Adipocyte (in vitro differentiated cells): ENCODE data around the gene CFAP107.
"Not testable (repeated sequence)": the region's sequence is repeated elsewhere in the genome, so short reads cannot be mapped to it uniquely, and the experiment has no call there.

ENCODE experiments used
- DNase-seq: peaks from one replicate; pipeline ENCODE4 v3.0.0-alpha.2; 2015; ENCODE audit warnings: low read depth
- H3K27me3 ChIP-seq: replicated peaks from 2 replicates; pipeline ENCODE4 v1.7.0; 2013; ENCODE audit warnings: mild to moderate bottlenecking, low read length, moderate library complexity; ENCODE audit not compliant: control insufficient read depth, insufficient read depth
- H3K36me3 ChIP-seq: 2 replicates; pipeline ENCODE4 v1.7.0; 2013; ENCODE audit warnings: low read length, mild to moderate bottlenecking, moderate library complexity; ENCODE audit not compliant: control insufficient read depth, insufficient read depth, severe bottlenecking
- H3K4me1 ChIP-seq: 2 replicates; pipeline ENCODE4 v1.7.0; 2013; ENCODE audit warnings: mild to moderate bottlenecking, low read length, moderate library complexity; ENCODE audit not compliant: control insufficient read depth, insufficient read depth
- H3K4me3 ChIP-seq: 2 replicates; pipeline ENCODE4 v1.7.0; 2013; ENCODE audit warnings: mild to moderate bottlenecking, low read length, moderate library complexity
- H3K9ac ChIP-seq: 2 replicates; pipeline ENCODE4 v1.7.0; 2013; ENCODE audit warnings: mild to moderate bottlenecking, low read length, moderate library complexity
- H3K9me3 ChIP-seq: 2 replicates; pipeline ENCODE4 v1.7.0; 2013; ENCODE audit warnings: mild to moderate bottlenecking, low read length, moderate library complexity; ENCODE audit not compliant: control insufficient read depth

The CFAP107 gene

DNA sequence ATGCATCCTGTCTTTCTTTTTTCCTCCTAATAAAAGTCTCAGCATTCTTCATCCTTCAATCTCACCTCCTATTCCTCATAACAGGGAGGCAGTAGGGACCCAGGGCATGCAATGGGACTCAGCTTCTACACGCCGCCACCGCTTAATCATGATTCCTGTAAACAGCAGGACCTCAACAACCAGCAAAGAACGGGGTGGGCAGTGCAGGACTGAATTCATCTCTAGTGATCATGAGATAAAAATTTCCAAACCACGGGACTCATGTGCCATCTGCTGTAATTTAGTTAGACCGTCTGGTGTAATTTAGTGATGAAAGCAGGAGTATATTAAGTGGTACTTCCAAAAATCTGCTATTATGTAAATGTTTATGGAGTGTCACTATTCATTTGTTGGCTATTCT, 32.9 kb downstream of the CFAP107 start:
- H3K27me3 ChIP-seq, result peaks cover 9% of the 10 kb centered on the region
- H3K9me3 ChIP-seq, result peaks cover 8% of the 10 kb centered on the region
- H3K4me1 ChIP-seq, result no peaks in the 10 kb centered on the region
- no peak for DNase-seq
- no peak overlapping the region for H3K9ac ChIP-seq
- H3K36me3 ChIP-seq, result no peaks in the 10 kb centered on the region
- H3K4me3 ChIP-seq, result no peak overlapping the region

DNA sequence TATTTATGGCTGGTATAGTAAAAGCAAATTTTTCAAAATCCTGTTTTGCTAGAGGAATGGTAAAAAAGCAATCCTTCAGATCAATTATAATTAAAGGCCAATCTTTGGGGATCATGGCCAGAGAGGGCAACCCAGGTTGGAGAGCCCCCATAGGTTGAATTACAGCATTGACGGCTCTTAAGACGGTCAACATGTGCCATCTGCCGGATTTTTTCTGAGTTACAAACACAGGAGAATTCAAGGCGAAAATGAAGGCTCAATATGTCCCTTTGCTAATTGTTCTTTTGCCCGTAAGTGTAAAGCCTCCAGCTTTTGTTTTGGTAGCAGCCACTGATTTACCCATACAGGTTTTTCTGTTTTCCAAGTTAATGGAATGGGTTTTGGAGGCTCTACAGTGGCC, 35.5 kb downstream of the CFAP107 start:
- not testable (repeated sequence) for H3K9ac ChIP-seq, H3K36me3 ChIP-seq, DNase-seq, H3K4me3 ChIP-seq, H3K27me3 ChIP-seq, H3K4me1 ChIP-seq
- peaks cover 11% of the 10 kb centered on the region for H3K9me3 ChIP-seq

DNA sequence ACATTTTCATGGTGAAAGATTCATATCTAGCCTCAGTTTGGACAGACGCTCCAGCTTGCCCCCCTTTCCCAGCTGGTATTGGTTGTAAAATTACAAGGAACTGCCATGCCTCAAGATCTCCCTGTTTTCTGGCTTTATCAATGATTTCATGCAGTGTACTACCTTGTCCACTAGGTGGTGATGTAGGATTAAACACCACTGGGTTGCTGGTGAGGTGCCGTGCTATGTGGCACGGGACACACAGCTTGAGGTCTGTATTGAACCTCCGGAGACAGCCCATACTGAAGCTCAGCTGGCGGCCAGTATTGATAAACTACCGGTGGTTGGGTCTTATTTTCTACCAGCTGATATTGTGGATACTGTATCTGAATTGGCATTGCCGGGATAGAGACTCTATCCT, 37.8 kb downstream of the CFAP107 start:
- not testable (repeated sequence) for H3K9ac ChIP-seq, H3K27me3 ChIP-seq, H3K36me3 ChIP-seq, H3K4me1 ChIP-seq, H3K4me3 ChIP-seq, DNase-seq
- peaks cover 11% of the 10 kb centered on the region for H3K9me3 ChIP-seq

DNA sequence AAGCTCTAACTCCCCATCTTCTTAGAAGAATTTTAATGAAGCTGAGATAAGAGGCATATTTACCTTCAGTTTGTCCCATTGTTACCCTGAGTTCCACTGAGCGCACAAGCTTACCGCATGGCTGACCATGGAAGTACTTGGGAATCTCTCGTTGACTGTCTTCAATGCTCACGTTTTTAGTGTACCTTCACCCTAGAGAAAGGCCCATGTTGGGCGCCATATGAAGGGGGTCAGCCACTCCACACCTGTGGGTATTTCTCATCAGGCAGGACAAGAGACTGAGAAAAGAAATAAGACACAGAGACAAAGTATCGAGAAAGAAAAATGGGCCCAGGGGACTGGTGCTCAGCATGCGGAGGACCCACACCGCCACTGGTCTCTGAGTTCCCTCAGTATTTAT, 38.7 kb downstream of the CFAP107 start:
- not testable (repeated sequence) for H3K4me1 ChIP-seq, H3K27me3 ChIP-seq, DNase-seq, H3K36me3 ChIP-seq, H3K4me3 ChIP-seq, H3K9ac ChIP-seq
- H3K9me3 ChIP-seq, result peaks cover 11% of the 10 kb centered on the region

- H3K36me3 ChIP-seq, H3K9ac ChIP-seq, DNase-seq, H3K9me3 ChIP-seq, H3K27me3 ChIP-seq, H3K4me3 ChIP-seq, H3K4me1 ChIP-seq: not testable (repeated sequence)
Measured at GRCh38 chr1:12791097-12791496, 45.1 kb downstream of the CFAP107 start, which contains the start of gene PRAMEF1. TSS of gene PRAMEF1 (plus strand) at chr1:12791397. CDS start at chr1:12793228, 1,831 bp downstream.

GRCh38 chr1:12798911-12799310, 52.9 kb downstream of the CFAP107 start:
- Histone ChIP-seq H3K9ac (no peak overlapping the region), H3K36me3 (no peaks in the 10 kb centered on the region), H3K9me3 (no peaks in the 10 kb centered on the region), H3K4me3 (no peak overlapping the region), H3K4me1 (no peaks in the 10 kb centered on the region), H3K27me3 (no peaks in the 10 kb centered on the region)
- no peak for DNase-seq

DNA sequence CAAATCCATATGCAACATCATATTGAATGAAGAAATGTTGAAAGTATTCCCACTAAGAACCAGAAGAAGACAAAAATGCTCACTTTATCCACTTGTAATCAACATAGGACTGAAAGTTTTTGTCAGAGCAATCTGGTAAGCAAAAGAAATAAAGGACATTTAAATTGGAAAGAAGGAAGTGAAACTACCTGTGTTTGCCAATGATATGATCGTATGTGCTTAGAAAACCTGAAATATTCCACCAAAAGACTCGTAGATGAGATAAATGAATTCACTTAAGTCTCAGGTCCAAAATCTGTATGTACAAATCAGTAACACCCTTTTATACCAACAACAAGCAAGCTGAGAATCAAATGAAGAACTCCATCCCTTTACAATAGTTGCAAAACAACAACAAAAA, 53.7 kb downstream of the CFAP107 start:
- Histone ChIP-seq H3K36me3 (no peaks in the 10 kb centered on the region), H3K27me3 (no peaks in the 10 kb centered on the region)
- no peak for DNase-seq

GRCh38 chr1:12809933-12810332, 63.9 kb downstream of the CFAP107 start:
- H3K4me3 ChIP-seq, result no peak overlapping the region
- no peak for DNase-seq
- H3K36me3 ChIP-seq, result no peaks in the 10 kb centered on the region
- H3K4me1 ChIP-seq, result no peaks in the 10 kb centered on the region
- H3K9me3 ChIP-seq, result peaks cover 6% of the 10 kb centered on the region
- no peaks in the 10 kb centered on the region for H3K27me3 ChIP-seq
- H3K9ac ChIP-seq, result no peak overlapping the region

More for the DNA sequence above, 53.7 kb downstream of the CFAP107 start:
- Histone ChIP-seq H3K4me1 (no peaks in the 10 kb centered on the region), H3K9me3 (peaks cover 3% of the 10 kb centered on the region), H3K4me3 (no peak overlapping the region), H3K9ac (no peak overlapping the region)

GRCh38 chr1:12810691-12811408, 64.8 kb downstream of the CFAP107 start:
- H3K4me1 ChIP-seq, result no peaks in the 10 kb centered on the region
- no peaks in the 10 kb centered on the region for H3K27me3 ChIP-seq
- H3K9me3 ChIP-seq, result no peaks in the 10 kb centered on the region
- H3K9ac ChIP-seq, result no peak overlapping the region
- no peak overlapping the region for H3K4me3 ChIP-seq
- DNase-seq, result no peak
- H3K36me3 ChIP-seq, result no peaks in the 10 kb centered on the region

DNA sequence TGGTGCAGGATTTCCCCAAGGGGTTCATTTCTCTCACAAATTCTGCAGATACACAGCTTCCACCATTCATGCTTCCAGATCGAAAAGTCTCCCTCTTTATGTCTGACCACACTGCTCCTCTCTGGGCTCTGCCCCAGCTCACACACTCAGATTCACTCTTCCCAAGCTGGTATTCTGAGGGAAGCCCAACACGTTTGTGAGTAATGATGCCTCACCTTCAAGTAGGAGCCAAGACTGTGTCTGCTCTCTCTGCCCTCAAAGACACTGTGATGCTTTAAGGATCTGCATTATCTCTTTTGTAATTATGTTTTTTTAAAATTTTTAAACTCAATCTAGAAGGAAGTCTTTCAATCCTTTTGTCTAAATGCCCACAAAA, 65.4 kb downstream of the CFAP107 start:
- Histone ChIP-seq H3K9me3 (no peaks in the 10 kb centered on the region), H3K36me3 (no peaks in the 10 kb centered on the region), H3K9ac (no peak overlapping the region), H3K4me1 (no peaks in the 10 kb centered on the region), H3K4me3 (no peak overlapping the region), H3K27me3 (no peaks in the 10 kb centered on the region)
- no peak for DNase-seq
